HK-2 (cell line): ENCODE measurements around the gene EMID1.

Experiments used
- DNase-seq: peaks from one replicate; pipeline ENCODE4 v3.0.0-alpha.2; 2018; ENCODE audit not compliant: unreplicated experiment

EMID1 gene

DNA sequence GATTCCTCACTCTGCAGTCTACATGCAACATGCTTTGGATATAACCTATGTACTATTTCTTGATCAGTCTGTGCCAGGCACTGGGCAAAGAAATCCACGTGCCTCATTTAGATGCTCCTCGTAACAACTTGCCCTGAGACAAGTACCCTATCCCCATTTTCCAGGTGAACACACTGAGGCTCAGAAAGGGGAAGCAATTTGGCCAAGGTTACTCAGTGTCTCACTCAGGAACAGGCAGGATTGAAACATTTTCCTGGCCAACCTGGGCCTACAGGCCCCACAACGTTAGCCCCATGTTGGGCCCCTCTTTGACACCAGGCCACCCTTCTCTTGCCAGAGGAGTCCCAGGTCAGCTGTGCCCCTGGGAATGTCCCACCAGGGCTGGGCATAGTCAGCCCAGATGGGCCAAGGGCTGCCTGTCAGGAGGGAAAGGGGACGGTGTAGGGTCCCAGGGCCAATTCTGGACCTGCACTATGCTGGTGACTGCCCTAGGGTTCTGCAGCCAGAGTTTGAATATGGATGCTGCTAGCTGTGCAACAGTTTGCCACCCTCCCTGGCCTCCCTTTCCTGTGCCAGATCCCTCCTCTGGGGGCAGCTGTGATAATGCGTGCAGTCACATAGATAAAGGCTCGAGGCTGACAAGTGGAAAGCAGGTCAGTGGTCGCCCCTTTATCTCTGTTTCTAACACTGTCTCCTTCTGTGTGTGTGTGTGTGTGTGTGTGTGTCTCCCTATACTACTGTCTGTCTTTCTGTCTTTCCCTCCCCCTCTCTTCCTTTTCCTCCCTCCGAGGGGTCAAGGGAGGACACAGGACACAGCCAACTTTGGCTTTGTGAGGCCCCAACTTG is 10.4 kb upstream of the EMID1 start:
- DNase-seq = no peak

DNA sequence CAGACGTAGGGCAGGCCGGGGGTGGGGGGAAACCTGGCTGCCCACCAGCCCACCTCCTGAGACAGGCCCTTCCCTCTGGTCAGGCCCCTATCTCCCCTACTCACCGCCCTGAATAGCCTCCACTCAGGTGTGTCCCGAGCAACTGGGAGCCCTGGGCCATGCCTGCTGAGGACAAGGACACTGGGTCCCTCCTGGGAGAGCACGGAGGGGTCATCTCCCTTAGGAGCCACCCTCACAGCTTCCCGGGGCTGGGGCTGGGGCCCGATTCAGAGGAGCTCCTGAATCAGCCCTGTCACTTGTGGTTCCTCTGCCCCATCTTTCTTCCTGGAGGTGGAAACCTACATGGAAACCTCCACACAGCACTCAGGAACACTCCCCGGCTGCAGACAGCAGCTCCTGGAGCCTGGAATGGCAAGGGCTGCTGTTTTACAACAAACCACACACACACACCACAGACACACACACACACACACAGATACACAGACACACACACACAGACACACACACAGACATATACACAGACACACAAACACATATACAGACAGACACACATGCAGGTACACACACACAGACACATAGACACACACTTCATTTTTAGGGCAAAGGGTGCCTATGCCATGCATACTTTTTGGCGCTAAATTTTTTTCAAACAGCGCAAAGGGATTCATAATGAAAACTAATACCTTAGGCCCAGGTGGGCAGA is 9.6 kb upstream of the EMID1 start:
- no peak for DNase-seq

DNA sequence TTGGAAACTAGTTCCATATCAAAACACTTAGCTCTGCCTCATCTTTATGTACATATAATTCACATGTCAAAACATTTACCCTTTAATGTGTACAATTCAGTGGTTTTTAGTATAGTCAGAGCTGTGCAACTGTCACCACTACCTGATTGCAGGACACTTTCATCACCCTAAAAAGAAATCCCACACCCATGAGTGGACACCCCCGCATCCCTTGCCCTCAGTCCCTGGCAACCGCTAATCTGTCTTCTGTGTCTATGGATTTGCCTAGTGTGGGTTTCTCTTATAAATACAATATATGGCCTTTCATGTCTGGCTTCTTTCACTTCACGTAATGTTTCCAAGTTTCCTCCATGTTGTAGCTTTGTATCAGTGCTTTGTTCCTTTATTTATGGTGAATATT is 8.6 kb upstream of the EMID1 start:
- no peak for DNase-seq

DNA sequence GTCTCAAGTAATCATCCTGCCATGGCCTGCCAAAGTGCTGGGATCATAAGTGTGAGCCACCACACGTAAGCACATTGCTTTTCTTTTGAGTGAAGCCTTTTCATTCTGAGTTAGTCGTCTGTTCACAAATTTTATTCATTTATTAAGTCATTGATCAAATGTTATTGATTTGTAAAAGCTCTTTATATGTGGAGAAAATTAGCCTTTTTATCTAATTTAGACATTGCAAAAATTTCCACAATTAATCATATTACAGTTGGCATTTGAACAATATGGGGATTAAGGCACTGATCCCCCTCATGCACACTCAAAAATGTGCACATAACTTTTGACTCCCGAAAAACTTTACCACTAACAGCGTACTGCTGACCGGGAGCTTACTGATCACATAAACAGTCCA is 7.5 kb upstream of the EMID1 start:
- DNase-seq = no peak

DNA sequence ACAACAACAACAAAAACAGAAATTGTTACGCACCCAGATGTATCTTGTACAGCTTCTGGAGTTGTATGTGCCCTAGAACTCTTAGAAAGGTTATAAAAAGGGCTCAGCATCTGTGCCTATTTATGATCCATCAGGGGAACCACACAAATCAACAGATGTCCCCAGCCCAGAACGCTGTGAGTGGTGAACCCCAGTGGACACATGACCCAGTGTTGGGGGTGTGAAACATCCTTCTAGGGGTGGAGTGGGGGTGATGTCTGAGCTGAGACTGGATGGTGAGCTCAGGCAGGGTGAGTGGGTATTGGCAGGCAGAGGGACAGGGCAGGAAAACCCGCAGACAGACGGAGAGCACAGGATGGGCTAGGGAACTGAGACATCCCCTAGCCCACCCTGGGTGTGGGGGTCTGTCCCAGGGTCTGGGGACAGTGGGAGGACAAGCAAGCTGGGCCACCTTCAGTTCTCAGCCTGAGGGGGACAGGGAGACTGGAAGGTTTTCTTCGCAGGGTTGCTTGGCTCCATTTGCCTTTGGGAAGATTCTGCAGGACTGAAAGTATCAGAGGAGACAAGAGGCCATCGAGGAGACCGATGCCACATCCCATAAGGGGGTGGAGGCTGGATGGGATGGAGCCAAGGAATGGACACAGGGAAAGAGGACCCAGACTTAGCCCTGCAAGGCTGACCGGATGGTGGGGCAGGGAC is 5.8 kb upstream of the EMID1 start:
- no peak for DNase-seq

DNA sequence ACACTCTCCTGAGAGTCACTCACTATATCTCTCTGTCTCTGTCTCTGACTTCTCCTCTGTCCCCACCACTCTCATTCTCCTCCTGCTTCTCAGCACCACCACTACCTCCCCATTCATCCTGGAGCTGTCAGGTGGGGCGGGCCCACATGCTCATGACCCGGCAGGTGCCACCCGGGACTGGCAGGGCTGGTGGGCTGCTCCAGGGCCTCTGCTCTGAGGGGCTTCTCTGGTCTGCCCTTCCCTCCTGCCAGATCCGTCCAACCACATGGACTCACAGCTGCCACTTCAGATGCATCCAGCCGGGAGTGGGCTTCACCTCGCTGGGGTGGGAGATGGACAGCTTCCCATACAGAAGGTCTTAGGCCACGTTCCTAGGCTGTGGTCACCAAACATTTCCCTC is 4.8 kb upstream of the EMID1 start:
- no peak for DNase-seq

DNA sequence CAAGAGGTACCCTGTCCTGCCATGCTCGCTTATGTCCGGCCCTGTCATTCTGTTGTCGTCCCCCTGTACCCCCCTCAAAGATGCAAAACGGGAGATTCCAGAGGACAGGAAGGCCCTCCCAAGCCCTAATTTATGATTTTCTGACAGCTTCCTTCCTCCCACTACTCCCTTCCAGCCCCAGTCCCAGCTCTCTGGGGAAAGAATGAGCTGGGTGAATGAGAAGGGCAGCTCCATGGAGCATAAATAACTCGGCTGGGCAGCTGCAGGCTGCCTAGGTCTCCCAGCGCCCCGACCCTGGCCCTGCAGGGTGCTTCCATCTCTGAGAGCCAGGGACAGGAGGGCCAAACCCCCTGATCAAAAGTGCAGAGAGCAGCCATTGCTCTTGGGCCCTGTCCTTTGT is 3.9 kb upstream of the EMID1 start:
- no peak for DNase-seq

DNA sequence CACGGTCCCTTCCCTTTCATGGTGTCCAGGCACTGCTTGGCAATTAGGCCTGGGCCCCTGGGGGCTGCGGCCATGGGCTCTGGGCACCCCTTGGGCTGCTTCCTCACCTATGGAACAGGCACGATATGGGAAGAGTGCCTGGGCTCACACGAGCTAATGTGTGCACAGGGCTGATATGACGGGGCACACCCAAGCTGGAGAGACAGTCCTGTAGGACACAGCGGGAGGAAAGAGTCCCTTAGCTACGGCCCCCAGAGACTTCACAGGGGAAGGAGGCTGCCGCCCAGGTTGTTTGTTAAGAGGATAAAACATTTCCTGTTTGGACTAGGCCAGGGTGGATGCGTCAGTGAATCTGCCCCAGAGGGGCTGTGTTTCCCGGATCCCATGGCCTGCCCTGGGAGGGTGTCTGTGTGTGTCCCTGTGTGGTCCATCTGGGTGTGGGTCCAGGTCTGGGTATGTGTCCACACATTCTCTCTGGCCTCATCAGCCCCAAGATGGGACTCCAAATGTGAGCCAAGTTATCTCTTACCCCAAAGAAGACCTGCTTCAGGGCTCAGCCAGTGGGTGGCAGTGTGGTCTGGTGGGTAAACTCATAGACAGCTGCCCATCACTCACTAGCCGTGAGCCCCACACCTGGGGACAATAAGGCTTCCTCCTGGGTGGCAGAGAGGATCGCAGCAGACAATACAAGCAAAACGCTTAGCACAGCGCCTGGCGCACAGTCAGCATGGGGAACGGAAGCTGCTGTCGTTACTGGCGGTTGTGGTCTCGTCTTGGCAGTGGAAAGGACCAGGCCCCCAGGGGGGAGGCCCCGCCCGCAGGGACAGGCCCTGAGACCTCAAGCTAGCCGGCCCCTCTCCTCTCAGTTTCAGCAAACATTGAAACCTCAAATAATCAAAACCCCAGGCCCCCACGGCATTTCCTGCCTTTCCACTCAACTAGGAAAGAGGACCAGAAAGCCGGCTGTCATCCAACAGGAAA is 3.2 kb upstream of the EMID1 start:
- no peak for DNase-seq

DNA sequence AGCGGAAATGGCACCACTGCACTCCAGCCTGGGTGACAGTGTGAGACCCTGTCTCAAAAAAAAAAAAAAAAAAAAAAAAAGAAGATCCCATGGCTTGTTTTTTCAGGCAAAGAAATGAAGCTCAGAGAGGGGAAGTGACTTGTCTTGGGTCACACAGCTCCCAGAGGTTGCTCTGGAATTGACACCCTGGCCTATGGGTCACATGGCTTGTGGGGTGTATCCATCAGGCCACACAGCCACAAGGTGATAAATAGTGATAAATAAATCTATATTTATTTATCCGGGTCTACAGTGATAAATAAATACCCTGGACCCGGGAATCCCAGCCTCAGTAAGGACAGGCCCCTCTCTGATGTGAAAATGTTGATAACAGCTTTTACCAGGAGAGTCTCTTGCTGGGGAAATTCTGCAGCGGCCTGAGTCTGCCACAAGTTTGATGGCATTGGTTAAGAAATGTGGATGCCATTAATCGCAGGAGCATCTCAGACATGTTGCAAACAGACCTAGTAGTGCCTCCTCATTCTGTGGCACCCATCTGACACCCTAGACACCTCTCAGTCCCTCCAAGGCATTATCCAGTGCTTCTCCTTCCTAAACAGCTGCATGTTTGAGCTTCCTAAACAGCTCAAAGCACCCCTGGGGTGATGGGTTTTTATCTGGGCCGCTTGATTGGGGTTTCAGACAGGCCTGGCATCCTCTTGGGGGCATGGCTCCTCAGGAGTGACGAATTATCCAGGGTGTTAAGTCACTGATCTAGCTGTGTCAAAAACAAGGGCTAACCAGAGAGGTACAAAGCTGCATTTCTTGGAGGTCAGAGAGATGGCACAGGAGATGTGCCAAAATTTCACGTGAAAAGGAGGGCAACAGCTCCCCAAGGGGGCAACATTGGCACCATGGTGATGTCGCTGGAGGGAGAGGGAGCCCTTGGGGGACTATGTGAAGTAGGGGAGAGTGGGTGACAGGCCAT is 1.9 kb upstream of the EMID1 start:
- DNase-seq = no peak

DNA sequence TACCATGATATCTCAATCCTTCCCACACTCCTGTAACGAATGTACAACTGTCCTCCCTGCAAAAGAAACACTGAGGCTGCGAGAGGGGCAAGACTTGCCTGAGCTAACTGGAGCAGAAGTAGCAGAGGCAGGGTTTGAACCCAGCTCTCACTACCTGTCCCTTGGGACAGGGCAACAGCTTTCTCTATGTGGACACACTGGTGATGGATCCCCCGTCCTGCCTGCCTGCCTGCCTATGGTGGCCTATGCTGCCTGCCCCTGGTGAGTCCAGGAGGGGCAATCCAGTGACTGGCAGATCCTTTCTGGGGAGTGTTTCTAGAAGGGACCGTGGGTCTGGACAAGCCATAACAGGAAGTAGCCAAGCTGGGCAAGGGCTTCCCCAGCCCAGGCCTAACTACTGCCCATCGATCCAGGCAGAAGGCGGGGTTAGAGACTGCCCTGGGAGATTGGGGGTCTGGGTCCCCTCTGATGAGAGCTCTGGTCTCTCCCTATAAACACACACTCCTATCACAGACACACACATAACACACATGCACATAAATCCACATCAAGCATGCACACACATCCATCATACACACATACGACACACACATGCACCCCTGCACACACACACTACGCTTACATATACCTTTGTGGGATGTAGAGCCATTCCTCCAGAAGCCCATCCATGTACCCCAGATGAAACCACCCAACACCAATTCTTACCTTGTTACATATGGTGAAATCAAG is 1.1 kb upstream of the EMID1 start:
- no peak for DNase-seq

DNA sequence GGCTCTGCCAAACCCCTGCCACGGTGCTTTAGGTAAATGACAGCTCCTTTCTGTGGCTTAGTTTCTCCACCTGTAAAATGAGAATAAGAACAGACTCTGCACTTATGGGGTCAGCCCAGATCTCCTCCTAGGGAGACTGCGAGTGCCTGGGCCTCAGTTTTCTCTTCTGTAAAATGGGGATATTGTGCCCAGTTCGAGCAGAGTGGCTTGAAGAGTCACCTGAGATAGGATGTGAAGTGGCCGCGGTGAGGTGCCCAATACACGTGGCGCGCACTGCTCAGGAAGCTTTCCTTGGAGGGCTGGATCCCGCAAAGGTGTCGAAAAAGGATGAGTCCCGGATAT is 473 bp upstream of the EMID1 start:
- no peak for DNase-seq

DNA sequence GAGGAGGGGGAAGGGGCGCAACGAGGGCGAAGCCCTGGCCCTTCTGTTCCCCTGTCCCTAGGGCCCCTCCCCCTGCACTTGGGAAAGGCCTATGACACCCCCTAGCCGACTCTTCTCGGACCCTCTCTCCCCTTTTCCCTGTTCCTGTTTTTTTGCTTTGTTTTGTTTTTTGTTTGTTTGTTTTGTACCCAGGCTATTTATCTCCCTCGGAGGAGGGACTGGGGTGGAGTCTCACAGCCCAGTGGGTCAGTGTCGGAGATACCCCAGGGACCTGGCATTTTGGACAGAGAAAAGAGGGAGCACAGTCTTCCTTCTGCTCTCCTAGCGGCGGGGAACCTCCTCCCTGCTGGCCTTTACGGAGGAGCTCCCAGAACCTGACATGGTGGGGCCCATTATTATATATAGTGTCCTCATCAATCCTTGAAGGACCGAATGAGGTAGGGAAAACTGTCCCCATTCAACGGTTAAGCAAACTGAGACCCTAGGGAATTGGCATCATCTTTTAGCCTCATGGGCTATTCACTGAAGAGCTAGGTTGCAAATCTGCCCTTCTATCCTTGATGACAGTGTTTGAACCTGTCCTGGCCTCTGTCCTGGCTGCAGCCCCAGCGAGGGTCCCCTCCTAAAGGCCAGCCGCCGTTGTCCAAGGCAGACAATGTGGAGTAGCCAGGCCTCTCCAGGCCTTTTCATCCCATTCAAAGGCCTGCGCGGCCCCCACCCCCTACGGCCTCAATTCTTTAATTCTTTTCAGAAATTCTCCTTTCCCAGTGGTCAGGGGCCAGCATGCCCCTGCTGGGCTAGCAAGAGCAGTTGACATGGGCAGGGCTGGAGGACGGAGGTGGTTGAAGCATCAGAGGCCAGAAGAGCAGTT is 911 bp downstream of the EMID1 start:
- no peak for DNase-seq

DNA sequence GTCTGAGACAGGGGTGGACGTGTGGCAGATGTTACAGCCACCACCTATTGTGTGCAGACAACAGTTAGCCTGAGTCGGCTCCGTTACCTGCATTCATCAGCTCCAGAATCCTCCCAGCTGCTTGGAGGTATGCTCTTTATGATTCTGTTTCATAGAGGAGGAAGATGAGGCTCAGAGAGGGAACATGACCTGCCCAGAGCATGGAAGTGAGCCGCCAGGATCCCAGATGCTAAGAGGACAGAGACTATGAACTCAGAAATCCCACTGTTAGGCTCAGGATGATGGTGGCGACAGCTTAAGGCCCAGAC is 1.5 kb downstream of the EMID1 start:
- no peak for DNase-seq

DNA sequence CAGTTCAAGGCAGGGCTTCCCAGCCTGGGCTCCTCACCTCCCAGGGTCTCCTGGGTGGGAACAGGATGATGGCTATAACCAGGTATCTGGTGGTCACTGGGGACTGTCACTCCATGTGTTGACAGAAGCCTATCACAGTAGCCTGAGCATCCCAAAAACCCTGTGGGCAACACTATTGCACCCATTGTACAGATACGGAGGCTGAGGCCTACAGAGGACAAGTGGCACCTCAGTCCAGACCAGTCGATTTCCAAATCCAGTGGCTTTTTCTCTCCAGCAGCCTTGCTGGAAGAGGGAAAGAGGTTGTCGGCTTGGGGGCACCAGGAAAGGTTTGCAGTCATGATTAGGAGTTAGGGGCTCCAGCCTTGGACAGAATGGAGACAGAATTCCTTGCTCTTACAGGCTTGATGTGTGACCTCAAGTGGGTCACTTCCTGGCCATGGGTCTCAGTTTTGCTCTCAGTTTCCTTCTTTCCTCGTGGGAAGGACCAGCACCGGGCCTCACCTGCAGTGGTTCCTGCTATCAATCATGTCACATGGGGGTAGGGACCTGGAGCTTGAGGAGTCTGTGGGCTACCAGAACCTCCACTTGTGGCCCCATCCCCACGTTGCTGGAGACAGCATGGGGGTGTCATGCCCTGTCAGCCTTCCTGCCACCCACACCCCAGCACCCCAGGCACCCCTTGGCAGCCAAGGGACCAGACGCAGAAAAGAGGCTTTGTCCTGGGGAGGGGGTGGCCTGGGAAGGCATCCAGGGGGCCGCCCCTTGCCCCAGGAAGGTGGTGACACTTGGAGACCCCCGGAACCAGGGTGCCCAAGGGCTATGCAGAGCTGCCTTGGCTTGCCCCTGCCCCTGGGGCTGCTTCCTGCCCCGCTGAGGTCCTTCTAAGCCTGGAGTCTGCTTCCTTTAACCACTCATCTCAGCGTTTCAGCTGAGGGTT is 2.1 kb downstream of the EMID1 start:
- no peak for DNase-seq

DNA sequence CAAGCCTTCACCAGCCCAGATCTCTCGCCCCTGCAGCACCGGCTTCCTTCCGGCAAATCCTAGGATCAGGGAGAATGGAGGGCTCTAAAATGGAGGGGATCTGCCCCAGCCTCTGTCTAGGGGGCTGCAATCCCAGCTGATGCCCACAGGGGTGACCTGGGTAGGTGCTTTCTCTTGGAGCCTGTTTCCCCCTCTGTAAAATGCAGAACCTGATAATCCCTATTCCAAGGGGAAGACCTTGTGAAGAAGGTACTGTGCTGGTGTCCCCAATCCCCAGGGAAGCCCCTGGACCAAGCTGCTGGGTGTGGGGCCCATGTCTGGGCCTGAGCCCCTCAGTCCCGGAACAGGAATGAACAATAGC is 2.8 kb downstream of the EMID1 start:
- DNase-seq = no peak

DNA sequence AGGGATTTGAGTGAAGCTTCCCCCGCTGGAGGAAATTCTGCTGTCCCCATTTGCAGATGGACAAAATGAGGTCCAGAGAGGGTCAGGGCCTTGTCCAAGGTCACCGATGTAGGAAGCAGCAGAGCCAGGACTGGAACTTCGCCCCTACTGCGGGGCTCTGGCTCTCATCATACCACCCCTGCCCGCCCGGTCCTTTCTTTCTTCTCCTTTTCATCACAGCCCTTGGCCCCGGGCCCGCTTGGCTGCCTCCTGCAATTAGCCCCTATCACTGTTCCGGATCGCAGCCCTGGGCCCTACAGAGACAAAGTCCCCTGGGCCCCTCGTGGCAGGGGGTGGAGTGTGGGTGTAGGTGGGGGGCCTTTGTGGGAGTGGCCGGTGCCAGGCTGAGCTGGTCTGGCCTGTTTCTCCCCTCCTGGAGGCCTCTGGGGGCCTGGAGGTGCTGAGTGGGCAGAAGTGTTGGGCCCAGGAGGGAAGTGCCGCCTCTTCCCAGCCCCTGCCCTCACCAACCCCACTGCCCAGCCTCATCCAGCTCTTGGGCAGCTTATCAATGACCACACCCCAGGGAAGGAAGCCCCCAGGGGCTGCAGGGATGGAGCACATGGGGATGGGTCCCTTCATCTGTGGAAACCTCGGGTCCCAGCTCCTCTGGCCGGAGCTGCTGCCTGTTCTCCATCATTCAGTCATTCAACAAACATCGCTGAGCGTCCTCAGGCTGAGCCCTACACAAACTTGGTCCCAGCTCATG is 3.4 kb downstream of the EMID1 start:
- DNase-seq = no peak

DNA sequence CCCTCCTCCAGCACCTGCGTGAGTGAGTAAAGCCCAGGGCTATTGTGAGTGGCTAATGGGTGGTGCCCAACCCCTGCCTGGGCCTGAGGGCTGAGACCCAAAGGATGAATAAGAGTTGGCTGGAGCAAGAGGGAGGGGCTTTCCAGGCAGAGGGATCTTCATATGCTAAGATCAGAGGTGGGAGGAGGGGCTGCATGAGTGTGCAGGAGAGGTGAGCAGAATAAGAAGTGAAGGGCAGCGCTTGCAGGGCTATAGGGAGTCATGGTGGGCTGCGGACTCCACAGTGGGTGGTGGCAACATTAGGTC is 3.9 kb downstream of the EMID1 start:
- no peak for DNase-seq

DNA sequence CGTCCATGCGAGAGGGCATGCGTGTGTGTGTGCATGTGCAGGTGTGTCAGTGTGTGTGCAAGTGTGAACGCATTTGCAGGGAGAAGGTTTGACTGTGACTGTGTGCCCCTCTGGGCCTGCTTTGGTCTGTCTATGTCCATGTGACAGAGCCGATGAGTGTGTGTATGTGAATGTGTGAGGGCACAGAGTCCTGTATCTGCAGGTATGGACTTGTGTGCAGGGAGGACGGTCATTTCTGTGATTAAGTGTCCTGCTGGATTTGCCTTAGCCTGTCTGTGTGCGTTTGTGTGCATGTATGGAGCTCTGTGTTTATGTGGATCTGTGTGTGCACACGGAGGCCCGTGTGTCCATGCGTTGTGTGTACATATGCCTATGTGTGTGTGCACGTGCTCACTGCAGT is 5.4 kb downstream of the EMID1 start:
- no peak for DNase-seq
